Endothelial cell of umbilical vein (primary cell): ENCODE measurements around the gene IKZF3.

Experiments used
- EZH2 ChIP-seq: IDR thresholded peaks from 2 replicates; pipeline ENCODE4 v1.6.1; 2012; ENCODE audit warnings: borderline replicate concordance, low read depth, mild to moderate bottlenecking, moderate library complexity, low read length, inconsistent platforms; ENCODE audit not compliant: severe bottlenecking
- FOS ChIP-seq: IDR thresholded peaks from 2 replicates; pipeline ENCODE4 v1.6.1; 2011; ENCODE audit warnings: mild to moderate bottlenecking, low read length, moderate library complexity, borderline replicate concordance; ENCODE audit not compliant: insufficient read depth
- GATA2 ChIP-seq: IDR thresholded peaks from 2 replicates; pipeline ENCODE4 v1.7.0; 2011; ENCODE audit warnings: low read depth, mild to moderate bottlenecking, moderate library complexity, mixed read lengths, low read length; ENCODE audit not compliant: insufficient read length, insufficient read depth
- JUN ChIP-seq: IDR thresholded peaks from 2 replicates; pipeline ENCODE4 v1.6.1; 2011; ENCODE audit warnings: borderline replicate concordance, low read depth; ENCODE audit not compliant: insufficient read length, insufficient read depth
- MYC ChIP-seq: IDR thresholded peaks from one replicate; pipeline ENCODE4 v1.6.1; 2011; ENCODE audit warnings: mild to moderate bottlenecking, low read depth, low read length
- POLR2A ChIP-seq: IDR thresholded peaks from 2 replicates; pipeline ENCODE4 v1.6.1; 2012; ENCODE audit warnings: low read depth, mild to moderate bottlenecking, control low read depth, low read length
- POLR2AphosphoS5 ChIP-seq: IDR thresholded peaks from 2 replicates; pipeline ENCODE4 v1.6.1; 2012; ENCODE audit warnings: low read depth, mild to moderate bottlenecking, control low read depth, low read length, moderate library complexity; ENCODE audit not compliant: insufficient read depth
- TF ChIP-seq, protein P1 (sequence below), 2 donors: IDR thresholded peaks; 1 replicate in 1 of 2; 2 replicates in 1 of 2; pipeline ENCODE4 v1.5.1; 2011; ENCODE audit warnings: low read length in 2 of 2, mild to moderate bottlenecking in 2 of 2, moderate library complexity in 2 of 2, control low read depth in 1 of 2, inconsistent platforms in 1 of 2, low read depth in 1 of 2; ENCODE audit not compliant: insufficient read depth in 1 of 2; ENCODE audit errors: extremely low read depth in 1 of 2
- TF ChIP-seq, protein P2 (sequence below): IDR thresholded peaks from 2 replicates; pipeline ENCODE4 v1.6.1; 2011; ENCODE audit not compliant: insufficient read depth, insufficient read length

DNA sequence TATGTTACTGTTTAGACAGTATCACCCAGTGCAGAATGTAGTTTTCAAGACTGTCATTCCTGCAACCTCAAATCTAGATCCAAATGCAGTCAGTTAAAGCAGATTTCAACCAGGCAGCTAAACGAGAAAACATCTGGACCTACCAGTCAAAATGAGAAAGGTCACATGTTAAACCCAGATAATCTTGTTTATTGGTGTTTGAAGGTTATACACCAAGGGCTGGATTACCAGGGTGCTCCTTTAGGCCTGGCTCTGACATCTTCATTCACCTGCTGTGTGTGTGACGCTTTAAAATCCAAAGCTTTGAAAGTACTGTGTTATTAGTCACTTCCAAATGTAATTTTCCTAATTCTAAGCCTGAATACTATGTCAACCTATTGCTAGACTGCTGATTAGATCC is 54.9 kb downstream of the IKZF3 start:
- TF ChIP-seq, protein P1, sequence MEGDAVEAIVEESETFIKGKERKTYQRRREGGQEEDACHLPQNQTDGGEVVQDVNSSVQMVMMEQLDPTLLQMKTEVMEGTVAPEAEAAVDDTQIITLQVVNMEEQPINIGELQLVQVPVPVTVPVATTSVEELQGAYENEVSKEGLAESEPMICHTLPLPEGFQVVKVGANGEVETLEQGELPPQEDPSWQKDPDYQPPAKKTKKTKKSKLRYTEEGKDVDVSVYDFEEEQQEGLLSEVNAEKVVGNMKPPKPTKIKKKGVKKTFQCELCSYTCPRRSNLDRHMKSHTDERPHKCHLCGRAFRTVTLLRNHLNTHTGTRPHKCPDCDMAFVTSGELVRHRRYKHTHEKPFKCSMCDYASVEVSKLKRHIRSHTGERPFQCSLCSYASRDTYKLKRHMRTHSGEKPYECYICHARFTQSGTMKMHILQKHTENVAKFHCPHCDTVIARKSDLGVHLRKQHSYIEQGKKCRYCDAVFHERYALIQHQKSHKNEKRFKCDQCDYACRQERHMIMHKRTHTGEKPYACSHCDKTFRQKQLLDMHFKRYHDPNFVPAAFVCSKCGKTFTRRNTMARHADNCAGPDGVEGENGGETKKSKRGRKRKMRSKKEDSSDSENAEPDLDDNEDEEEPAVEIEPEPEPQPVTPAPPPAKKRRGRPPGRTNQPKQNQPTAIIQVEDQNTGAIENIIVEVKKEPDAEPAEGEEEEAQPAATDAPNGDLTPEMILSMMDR (IDR thresholded peaks at IDR 0.05; ENCODE audit: extremely low read depth in 1 of 2, insufficient read depth in 1 of 2, low read depth in 1 of 2, low read length in 2 of 2), result no peak
- TF ChIP-seq EZH2, result no peak
- no peak for TF ChIP-seq POLR2A
- TF ChIP-seq, protein P2, sequence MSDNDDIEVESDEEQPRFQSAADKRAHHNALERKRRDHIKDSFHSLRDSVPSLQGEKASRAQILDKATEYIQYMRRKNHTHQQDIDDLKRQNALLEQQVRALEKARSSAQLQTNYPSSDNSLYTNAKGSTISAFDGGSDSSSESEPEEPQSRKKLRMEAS, result no peak
- TF ChIP-seq MYC, result no peak
- no peak for TF ChIP-seq POLR2AphosphoS5
- no peak for TF ChIP-seq GATA2
- no peak for TF ChIP-seq JUN
- no peak for TF ChIP-seq FOS
